ENCODE measurements around the gene NEDD9.

Gene NEDD9, protein sequence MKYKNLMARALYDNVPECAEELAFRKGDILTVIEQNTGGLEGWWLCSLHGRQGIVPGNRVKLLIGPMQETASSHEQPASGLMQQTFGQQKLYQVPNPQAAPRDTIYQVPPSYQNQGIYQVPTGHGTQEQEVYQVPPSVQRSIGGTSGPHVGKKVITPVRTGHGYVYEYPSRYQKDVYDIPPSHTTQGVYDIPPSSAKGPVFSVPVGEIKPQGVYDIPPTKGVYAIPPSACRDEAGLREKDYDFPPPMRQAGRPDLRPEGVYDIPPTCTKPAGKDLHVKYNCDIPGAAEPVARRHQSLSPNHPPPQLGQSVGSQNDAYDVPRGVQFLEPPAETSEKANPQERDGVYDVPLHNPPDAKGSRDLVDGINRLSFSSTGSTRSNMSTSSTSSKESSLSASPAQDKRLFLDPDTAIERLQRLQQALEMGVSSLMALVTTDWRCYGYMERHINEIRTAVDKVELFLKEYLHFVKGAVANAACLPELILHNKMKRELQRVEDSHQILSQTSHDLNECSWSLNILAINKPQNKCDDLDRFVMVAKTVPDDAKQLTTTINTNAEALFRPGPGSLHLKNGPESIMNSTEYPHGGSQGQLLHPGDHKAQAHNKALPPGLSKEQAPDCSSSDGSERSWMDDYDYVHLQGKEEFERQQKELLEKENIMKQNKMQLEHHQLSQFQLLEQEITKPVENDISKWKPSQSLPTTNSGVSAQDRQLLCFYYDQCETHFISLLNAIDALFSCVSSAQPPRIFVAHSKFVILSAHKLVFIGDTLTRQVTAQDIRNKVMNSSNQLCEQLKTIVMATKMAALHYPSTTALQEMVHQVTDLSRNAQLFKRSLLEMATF

DNA sequence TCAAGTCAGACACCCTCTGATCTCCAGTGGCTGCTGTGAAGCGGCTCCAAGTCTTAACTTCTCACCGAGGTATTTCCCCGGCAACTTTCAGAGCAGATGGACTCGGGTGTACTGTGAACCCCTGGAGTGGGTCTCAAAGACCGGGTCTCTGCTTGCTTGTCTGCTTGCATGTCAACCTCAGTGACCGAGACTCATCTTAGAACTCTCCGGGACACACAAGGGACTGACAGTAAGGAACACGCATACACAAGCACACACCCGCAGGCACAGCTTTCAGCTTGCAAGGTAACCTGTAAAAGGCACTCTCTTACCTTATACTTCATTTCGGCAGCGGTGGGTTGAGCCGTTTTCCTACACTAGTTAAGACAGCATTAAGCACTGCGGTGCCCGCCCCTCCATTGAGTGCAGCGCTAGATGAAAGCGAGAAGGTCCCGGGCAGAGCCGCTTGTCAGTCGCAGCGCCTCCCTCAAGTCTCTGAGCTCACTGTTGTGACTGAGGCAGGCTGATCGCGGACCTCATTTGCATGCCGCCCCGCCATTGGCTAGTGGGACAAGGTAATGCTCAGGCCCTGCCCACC lies at the start of gene NEDD9:
Gene NEDD9 (minus strand): TSS at position 476 of the 577 bp plus-strand sequence. CDS start 153 bp downstream, at position 323.
- peak; percentile 76 for DNase-seq (ENCODE audit: low spot score)

DNA sequence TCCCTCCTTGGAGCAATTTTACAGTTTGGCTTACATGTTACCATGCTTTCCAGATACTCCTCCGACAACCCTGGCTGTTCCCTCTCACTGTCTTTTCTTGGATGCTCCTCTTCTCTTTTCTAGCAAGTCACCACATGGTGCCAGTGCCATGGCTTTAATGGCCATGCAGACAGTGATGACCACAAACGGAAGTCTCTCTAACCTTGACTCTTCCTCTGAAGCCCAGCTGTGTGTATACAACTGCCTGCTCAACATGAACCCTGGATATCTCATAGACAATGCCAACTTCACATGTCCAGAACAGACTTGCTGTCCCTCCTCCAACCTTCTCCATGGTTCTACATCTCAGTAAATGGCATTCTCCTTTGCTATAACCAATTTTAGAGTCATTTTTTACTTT lies 49.8 kb upstream of the NEDD9 start:
- no peak for DNase-seq (ENCODE audit: low spot score)

DNA sequence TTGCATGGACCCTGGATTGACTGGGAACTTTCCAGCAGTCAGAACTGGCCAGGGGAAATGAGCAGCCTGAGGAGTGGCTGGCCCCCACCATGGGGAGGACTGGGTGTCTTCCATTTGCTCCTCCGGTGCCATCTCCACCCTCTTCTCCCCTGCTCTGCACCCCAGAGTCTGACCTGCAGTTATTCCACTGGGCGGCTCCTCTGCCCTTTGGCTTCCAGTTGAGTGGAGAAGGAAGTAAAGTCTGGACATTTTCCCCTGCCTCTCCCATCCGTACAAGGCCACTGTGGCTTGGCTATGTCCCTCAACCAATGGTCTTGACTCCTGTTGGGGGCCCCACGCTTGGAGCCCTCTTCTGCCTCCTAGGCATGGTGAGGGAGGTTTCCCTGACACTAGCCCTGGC lies 47.9 kb upstream of the NEDD9 start:
- no peak for DNase-seq (ENCODE audit: low spot score)

DNA sequence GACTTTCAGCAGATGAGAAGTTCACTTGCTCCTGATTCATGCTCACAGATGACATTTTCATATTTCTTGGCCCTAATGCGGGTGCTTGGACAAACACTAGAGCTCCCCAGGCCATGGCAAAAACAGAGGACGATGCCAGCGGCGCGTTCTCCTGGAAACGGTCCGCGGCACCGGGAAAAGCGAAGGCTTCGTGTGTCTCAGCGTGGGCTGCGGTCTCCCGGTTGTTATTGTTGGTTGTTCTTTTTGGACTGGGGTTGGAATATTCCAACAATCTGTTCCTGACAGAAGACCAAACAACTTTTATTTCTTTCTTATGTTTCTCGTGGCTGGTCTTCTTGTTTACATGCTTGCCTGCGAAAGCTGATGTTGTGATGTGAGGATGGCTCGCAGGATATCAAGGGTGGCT lies 46.8 kb upstream of the NEDD9 start:
- DNase-seq (ENCODE audit: low spot score) = no peak

DNA sequence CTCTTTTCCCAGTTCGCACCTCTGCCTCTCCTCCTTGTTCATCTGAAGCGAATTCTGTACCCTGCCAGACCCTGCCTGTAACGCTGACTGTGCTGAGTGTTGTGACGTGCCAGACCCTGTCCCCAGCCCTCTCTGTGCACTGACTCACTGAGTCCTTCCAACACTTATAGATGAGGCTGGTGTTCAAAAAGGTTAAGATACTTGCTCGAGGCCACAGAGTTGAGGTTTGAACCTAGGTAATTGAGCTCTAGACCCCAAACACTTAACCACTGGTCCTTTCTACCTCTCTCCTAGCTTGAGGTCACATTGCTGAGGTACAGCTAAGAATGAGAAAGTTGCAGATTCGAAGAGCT lies 45.7 kb upstream of the NEDD9 start:
- DNase-seq (ENCODE audit: low spot score) = no peak

DNA sequence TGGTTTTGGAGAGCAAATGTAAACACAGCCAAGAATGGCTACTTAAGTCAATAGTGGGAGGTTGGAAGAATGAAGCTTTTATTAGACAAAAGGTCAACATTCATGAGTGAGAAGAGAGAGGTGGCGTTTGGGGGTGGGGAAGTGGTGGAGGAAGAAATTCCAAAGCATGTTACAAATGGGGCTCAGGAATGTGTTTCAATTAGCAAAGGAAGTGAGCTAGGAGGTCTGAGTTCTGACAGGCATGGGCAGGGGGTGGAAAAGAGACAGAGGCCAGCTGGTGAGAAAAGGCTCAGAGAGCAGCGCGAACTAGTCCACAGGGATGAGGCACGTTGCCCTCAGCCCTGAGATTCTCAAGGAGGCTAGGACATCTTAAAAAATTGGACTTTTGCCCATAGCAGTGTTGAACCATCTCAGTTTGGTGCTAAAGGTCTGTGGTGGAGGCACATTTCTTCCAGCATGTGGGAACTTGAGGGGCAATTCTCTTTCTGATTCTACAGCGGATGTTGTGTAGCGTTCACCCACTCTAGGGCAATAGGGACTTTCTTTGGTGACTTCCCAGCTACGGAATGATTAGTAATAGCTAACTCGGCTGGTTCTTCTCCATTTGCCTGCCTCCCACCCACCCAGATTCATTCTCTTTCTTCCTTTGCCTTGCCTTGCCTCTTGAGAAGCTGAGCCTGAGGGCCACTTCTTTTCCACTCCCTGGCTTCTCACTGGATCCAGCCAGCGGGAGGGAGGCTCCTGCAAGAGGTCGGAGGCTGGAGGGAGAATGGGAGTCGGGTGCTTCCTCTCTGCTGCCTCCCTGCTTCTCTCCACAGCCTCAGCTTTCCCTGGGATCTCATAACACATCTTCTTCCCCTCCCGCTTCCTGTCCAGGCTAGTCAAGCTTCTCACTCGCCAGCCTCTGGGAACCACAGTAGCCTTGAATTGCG lies 45.1 kb upstream of the NEDD9 start:
- DNase-seq (ENCODE audit: low spot score) = peak; percentile 45

DNA sequence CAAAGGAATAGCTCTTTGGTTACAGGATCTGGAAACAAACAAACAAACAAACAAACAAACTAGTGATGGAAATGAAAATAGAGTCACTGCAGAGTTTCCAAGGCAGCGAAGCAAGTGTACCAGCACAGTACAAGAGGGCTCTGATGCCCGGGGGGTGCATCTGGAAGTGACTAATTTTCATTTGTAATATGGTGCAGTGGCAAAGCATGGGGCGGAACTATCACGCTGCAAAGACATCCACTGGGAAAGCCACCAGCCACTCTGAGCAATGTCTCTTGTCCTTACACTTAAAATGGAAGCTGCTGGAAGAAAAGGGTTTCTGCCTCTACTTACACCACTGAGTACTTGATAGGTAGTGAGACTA lies 44.4 kb upstream of the NEDD9 start:
- no peak for DNase-seq (ENCODE audit: low spot score)

DNA sequence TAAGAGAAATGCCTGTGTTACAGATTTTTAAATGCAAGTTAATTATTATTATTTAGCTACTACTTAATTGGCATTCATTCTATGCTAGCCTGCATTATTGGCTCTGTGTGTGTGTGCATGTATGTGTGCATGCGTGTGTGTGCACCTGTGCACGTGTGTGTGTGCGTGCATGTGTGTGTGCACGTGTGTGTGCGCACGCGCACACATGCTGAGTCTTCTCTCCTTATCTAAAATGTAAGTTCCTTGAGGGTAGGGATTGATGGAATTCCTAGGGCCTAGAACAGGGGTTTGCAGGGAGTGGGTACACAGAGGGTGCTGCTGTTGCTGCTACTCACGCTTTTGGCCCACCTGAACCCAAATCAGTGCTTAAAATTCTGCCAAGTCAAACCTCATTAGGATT lies 43.8 kb upstream of the NEDD9 start:
- DNase-seq (ENCODE audit: low spot score) = no peak

DNA sequence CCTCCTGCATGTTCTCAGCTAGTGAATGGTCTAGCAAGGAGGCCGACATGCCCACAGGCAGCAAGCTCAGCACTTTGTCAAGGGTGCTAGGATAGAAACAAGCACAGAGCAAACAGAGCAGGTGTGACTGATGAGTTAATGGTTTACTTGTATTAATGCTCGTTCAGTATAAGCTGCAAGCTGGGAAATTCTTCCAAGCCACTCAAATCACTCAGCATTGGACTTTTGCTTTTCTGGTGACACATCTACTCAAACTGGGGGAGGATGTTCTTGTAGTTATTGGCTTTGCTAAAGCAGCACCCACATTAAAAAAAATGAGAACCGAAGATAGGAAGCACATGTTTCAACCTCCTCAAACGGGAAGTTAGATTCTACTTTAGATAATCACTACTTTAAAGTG lies 43.1 kb upstream of the NEDD9 start:
- peak; percentile 51 for DNase-seq (ENCODE audit: low spot score)

DNA sequence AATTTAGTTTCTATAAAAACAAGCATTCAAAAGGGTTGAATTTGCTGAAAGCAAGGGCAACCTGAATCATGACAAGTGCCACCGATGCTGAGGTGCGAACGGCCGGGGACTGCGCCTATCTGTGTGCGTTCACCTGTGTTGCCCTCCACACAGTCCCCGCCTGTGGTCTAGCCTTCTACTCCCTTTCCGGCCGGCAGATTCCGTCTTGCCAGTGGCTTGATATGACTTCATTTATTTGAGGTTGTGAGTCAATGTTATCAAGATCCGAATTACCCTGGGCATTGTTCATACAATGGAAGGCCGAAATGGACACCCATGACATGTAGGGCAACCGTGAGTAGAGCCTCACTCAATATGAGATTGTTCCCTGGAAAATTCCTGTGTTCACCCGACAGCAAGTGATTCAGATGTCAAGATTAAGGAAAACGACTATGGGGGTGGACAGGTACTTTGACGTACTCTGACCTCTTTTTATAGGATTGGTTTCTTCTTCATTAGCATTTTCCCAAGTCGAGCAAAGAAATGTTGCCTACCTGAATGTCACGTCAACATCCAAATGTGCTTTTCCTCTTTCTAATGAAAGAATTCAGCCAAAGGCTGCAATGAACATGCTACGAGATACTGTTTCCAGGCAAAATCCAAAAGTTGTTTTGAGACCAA lies 41.1 kb upstream of the NEDD9 start:
- no peak for DNase-seq (ENCODE audit: low spot score)

DNA sequence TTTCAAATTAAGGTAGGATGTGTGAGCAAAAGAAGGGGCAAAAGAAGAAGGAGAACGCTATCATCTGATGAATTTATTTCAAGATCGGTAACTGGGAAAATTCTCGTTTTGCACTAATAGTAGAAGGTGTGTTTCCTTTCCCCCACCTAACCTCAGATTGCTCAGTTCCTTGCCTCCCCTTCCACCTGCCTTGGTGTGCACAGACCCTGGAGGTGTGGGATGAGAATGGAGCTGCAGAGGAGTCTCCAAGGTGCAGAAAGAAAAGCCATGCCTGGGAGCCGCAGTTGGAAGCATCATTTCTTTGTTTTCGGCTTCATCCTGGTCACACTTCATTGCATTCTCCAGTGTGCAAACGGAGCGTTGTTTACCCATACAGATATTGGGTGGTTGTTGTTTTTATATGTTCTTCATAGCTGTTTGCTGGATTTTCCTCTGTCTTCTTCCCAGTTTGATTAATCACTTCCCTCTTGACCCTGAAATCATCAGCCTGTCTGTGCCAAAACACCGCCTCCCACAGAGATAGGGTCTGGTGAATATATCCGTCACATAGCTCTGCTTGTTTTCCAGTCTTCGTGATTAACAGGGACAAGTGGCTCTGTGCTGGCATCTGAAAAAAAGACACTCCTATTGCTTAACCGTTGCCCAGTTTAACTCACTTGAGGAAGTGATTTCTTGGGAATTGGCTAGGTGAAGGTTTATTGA lies 40.2 kb upstream of the NEDD9 start:
- no peak for DNase-seq (ENCODE audit: low spot score)

DNA sequence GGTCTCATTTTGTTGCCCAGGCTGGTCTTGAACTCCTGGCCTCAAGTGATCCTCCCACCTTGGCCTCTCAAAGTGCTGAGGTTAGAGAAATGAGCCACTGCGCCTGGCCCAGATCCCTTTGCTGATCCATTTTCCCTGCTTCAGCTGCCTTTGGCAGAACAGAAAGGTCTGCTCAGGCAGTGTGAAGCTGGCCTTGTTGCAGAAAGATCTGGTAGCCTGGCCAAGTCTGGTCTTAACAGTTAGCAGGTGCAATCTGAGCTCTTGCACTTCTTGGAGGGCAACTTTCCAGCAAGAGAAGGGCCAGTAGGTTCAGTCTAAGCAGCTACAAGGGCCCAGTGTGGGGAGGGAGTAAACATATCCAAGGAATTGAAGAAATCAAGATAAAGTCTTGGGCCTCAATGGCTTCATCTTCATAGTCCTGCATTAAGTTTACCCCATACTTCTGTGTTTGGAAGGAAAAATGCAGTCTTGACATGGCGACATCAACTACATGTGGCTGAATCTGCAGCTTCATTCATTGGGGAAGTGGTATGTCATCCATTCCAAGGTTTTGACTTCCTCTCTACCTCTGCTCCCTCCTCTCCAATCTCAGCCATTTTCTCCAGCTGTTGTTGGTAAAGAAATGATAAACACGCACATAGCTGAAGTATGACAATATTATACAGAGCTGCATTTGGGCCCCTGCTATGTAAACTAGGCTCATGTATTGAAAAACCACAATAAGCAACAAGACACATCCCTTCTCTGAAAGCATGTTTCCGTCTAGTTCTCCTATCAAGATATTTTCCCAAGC lies 39.0 kb upstream of the NEDD9 start:
- no peak for DNase-seq (ENCODE audit: low spot score)

DNA sequence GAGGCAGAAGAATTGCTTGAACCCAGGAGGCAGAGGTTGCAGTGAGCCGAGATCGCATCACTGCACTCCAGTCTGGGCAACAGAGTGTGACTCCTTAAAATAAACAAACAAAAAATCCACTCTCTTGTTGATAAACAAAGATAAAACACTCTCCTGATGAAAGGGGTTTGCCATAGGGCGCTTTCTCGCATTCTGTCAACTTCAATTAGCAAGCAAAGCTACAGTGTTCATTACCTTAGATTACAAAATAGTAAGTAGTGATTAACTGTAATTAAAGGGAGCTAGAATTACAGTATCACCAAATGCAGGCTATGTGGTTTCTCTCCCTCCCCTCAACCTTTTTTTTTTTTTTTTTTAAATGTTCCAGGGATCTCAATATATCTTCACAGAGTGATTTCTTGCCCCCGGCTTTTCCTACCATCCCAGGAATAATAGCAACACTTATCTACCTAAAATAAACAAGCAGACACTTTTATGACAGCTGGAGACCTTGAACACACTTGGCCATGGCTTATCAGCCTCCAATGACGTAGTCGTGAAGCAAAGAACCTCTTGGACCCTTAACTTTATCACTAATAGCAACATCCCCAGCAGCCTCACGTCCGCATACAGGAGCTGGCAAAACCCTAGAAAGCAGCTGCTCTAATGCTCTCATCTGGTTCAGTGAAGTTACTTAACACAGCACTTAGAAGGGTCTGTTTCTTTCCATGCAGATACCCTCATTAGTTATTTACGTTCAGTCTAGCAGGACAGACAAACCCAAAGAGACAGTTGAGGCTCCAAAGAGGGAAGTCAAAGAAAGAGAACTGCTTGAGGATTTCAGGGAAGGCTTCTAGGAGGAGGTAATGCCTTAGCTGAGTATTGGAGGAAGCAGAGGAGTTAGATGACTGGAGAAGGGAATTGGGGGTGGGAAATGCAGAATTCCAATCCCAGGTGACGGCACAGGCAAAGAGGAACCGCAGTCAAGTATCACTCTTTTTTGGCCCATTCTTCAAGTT lies 37.9 kb upstream of the NEDD9 start:
- peak; percentile 50 for DNase-seq (ENCODE audit: low spot score)

DNA sequence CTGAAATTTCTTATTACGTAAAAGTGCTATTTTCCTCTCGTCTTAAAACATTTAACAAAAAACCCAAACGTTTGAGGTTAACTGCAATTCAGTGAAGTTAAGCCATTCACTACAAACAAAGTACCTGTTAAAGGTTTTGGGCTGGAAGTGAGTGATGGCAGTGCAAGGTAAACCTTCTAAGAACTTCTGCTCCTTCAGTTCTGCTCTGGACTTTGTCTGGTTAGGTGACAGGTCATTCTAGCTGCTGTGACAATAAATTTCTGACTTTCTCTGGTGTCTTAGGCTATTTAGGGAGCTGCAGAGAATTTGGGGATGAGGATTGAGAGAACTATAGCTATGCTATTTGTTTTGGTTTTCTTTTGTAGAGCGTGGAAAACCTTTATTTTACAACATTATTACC lies 36.5 kb upstream of the NEDD9 start:
- DNase-seq (ENCODE audit: low spot score) = no peak

DNA sequence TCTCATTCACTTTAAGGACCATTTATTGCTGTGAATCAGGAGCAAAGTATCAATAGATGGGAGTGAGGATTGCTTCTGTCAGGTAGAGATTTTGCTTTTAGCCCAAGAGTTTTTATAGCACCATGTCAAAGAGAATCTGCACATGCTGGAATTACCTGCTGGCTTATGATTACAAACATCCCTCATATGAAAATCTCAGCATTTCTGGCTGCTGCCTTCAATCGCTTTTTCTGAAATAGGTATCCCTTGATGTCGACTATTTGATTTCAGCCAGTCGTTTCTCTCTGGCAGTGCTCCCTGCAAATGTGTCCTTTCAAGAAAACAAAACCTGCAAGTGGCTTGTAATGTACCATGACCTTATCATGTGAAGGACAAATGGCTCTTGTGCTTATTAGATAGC lies 34.5 kb upstream of the NEDD9 start:
- DNase-seq (ENCODE audit: low spot score) = no peak

DNA sequence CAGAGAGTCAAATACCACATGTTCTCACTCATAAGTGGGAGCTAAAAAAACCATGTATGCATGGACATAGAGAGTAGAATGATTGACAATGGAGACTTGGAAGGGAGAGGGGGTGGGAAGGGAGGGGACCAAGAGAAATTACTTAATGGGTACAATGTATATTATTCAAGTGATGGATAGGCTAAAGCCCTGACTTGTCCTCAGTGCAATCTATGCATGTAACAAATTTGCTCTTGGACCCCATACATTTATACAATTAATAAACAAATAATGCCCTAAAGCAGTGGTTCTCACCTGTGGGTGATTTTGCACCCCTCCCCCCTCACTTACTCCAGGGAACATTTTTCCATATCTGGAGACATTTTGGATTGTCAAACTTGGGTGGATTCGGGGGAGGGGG lies 33.5 kb upstream of the NEDD9 start:
- DNase-seq (ENCODE audit: low spot score) = no peak

DNA sequence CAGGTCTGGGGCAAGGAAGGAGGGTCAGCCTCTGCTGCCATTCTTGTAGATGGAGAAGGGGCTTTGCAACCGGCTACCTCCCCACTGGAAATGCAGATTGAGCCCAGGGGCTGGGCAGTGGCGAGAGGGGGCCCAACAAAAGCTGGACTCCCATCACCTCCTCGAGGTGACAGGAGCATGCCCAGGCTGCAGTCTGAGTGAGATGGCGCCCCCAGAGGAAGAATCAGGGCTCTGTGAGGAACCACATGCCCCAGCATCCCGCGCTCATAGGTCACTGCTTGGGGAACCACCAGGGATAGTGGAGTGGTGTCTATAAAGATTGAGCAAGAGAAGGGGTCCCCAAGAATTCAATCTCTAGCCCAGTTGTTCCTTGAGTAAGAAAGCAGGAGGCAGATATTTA lies 31.6 kb upstream of the NEDD9 start:
- DNase-seq (ENCODE audit: low spot score) = no peak

DNA sequence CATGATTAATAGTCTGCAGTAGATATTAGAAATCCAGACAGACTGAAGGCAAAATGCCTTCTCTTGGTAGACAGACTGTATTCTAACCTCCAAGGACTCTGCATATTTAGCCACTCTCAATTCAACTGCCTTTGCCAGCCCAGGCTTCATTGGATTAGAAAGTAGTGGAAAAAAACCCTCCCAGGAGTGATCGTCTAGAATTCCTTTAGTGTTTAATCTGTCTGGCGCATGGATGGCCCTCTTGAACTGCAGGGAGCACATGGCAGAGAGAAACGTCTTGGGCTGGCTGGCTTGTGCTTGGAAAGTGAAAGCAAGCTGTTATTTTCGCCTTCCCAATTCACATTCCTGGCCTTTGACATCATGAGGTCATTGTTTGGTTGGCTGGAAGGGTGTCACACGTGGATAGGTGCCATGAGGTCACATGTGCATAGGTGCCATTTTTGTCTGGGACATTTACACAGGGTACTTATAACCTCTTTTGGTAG lies 30.9 kb upstream of the NEDD9 start:
- no peak for DNase-seq (ENCODE audit: low spot score)

DNA sequence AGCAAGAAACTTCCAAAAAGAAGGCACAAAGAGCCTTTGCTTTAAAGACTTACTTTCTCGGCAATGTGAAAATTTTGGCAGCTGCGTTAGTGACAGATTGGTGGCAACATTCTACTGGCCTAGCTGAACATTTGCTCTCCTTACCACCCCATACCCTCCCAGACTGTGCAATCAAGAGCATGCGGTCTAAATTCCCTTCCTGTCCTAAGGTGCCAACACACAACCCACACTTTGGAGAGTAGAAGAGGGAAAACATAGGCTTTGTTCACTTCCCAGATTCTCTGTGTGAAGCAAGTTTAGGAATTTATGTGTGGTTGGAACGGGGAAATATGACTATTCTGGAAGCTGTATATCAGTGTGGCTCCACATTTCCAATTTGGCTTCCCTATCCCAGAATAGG lies 29.8 kb upstream of the NEDD9 start:
- DNase-seq (ENCODE audit: low spot score) = no peak

Measured in HuH-7 (cell line).